Measurements from ENCODE around the gene GABRG3. TPM values are rescaled to one million over a fixed set of nuclear protein-coding genes. Genes with fewer than 3 reads are reported as not detected.

Gene GABRG3
- total RNA-seq, 1 experiment from 2014 or later: 0.15 TPM

- H3K14ac ChIP-seq (ENCODE audit: insufficient read depth, low read length): no peak overlapping the region
- H3K79me1 ChIP-seq (ENCODE audit: insufficient read depth, low read depth, low read length, poor library complexity, severe bottlenecking): no peaks in the 10 kb centered on the region
- Mint-ChIP-seq H3K9me3 (peaks cover 3 to 11% of the 10 kb centered on the region in 2 experiments; a peak in 2 of 5 replicates), H3K4me3 (no peak overlapping the region), H3K36me3 (ENCODE audit: insufficient read depth in 1 of 3, low read depth in 3 of 3) (peaks cover 0 to 2% (median 0%) of the 10 kb centered on the region in 3 experiments; a peak in 2 of 7 replicates), H3K27me3 (ENCODE audit: low read depth) (no peaks in the 10 kb centered on the region), H3K27ac (peak overlapping the region in 1 of 3 experiments; percentile 27; a peak in 2 of 7 replicates), H3K4me1 (peaks cover 17 to 19% of the 10 kb centered on the region in 2 experiments)
- no peaks in the 10 kb centered on the region for H3K27me3 ChIP-seq (ENCODE audit: insufficient read depth, low read length)
- H2AFZ ChIP-seq (ENCODE audit: low read length): no peak overlapping the region
- H2BK20ac ChIP-seq (ENCODE audit: low read depth, low read length, poor library complexity, severe bottlenecking): no peak overlapping the region
- no peak overlapping the region for H3T11ph ChIP-seq (ENCODE audit: low read length)
- no peak overlapping the region for H3K4ac ChIP-seq (ENCODE audit: low read depth, low read length)
- no peak overlapping the region for H3K56ac ChIP-seq (ENCODE audit: insufficient read length, low read depth, low read length)
- TF ChIP-seq CTCF (conservative IDR thresholded peaks at IDR 0.05): no peak
- no peaks in the 10 kb centered on the region for H3K9me3 ChIP-seq (ENCODE audit: control insufficient read depth, low read depth, low read length)
- no peak overlapping the region for H3K27ac ChIP-seq (ENCODE audit: insufficient read length, low read depth, low read length)
- H3K4me1 ChIP-seq (ENCODE audit: insufficient read depth, low read length): no peaks in the 10 kb centered on the region
- no peak overlapping the region for H4K91ac ChIP-seq (ENCODE audit: insufficient read length, low read depth, low read length)
- no peak overlapping the region for H2BK15ac ChIP-seq (ENCODE audit: low read depth, low read length)
- no peak overlapping the region for H4K5ac ChIP-seq (ENCODE audit: insufficient read length, low read depth, low read length)
- no peaks in the 10 kb centered on the region for H3K79me2 ChIP-seq (ENCODE audit: insufficient read depth, low read length)
- no peak overlapping the region for H3K9ac ChIP-seq (ENCODE audit: extremely low read depth, insufficient read length, low read length)
- H3K4me2 ChIP-seq (ENCODE audit: insufficient read depth, insufficient read length, low read length): no peak overlapping the region
- H4K8ac ChIP-seq (replicated peaks; ENCODE audit: insufficient read length, low read depth, low read length): no peak overlapping the region
- no peak for DNase-seq
- H2BK5ac ChIP-seq (ENCODE audit: insufficient read length, low read length): no peak overlapping the region
- H2AK5ac ChIP-seq (ENCODE audit: insufficient read length, low read length): no peak overlapping the region
- H4K20me1 ChIP-seq (ENCODE audit: control insufficient read depth, insufficient read depth, insufficient read length): no peaks in the 10 kb centered on the region
- H2BK12ac ChIP-seq (ENCODE audit: insufficient read length, low read depth, low read length): no peak overlapping the region
- no CpG with 5 or more reads among the region's 8 CpGs for WGBS (ENCODE audit: extremely low coverage, insufficient read length, low lambda C conversion rate)
- H3K23me2 ChIP-seq (ENCODE audit: insufficient read length, low read depth, low read length, poor library complexity, severe bottlenecking): no peaks in the 10 kb centered on the region
- no peak overlapping the region for H2BK120ac ChIP-seq (ENCODE audit: low read depth, low read length, poor library complexity, severe bottlenecking)
- H3K18ac ChIP-seq (ENCODE audit: insufficient read length, low read depth, low read length): no peak overlapping the region
- no peak overlapping the region for H3K23ac ChIP-seq (ENCODE audit: insufficient read length, low read depth, low read length)
Observed at GRCh38 chr15:27398631-27399161, 427.7 kb downstream of the GABRG3 start.
